ENCODE results near the gene ADAM10. TPM values are rescaled to one million over a fixed set of nuclear protein-coding genes. Genes with fewer than 3 reads are reported as not detected.

ADAM10 gene
- polyA plus RNA-seq, 1 of the 3 experiments (the other 2 are of a cell fraction) = 83.5 TPM

DNA sequence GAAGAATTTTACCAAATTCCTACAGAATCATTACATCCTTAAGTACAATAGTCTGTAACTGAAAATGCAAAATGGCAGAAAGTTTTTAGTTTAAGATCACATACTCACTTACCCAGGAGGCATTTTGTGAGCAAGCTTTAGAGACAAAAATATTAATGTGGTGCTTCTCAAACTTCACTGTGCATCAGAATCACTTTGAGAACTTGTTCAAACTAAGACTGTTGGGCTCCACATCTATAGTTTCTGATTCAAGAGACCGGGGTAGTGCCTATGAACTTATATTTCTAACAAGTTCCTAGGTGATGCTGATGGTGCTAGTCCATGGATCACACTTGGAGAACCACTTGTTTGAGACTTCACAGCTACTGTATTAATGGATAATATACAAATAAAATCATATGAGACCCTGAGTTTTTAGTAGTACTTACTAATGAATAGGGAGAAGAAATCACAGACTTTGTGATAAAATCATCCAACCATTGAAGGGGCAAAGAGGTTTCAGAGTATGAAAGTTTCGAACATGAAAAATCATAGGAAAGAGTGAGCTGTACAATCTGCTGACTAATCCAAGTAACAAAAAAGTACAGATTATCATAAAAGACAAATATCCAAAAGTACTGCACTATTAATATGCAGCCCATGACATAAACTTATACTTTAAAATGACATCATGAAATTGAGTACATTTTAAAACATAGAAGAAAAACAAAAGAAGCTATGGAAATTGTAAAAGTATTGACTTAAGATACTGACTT, 110.3 kb downstream of the ADAM10 start:
- ChIA-PET POLR2A (no interaction called here), CTCF (no interaction called here)
- no peak for TF ChIP-seq GABPA (IDR thresholded peaks at IDR 0.05; ENCODE audit: low read depth)
- no peak for TF ChIP-seq MEF2A (IDR thresholded peaks at IDR 0.05; ENCODE audit: borderline replicate concordance, low read depth)
- no peak for TF ChIP-seq TAF1 (IDR thresholded peaks at IDR 0.05; ENCODE audit: borderline replicate concordance, low read depth, low read length)
- TF ChIP-seq, protein P1, sequence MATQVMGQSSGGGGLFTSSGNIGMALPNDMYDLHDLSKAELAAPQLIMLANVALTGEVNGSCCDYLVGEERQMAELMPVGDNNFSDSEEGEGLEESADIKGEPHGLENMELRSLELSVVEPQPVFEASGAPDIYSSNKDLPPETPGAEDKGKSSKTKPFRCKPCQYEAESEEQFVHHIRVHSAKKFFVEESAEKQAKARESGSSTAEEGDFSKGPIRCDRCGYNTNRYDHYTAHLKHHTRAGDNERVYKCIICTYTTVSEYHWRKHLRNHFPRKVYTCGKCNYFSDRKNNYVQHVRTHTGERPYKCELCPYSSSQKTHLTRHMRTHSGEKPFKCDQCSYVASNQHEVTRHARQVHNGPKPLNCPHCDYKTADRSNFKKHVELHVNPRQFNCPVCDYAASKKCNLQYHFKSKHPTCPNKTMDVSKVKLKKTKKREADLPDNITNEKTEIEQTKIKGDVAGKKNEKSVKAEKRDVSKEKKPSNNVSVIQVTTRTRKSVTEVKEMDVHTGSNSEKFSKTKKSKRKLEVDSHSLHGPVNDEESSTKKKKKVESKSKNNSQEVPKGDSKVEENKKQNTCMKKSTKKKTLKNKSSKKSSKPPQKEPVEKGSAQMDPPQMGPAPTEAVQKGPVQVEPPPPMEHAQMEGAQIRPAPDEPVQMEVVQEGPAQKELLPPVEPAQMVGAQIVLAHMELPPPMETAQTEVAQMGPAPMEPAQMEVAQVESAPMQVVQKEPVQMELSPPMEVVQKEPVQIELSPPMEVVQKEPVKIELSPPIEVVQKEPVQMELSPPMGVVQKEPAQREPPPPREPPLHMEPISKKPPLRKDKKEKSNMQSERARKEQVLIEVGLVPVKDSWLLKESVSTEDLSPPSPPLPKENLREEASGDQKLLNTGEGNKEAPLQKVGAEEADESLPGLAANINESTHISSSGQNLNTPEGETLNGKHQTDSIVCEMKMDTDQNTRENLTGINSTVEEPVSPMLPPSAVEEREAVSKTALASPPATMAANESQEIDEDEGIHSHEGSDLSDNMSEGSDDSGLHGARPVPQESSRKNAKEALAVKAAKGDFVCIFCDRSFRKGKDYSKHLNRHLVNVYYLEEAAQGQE (IDR thresholded peaks at IDR 0.05; ENCODE audit: low read depth, low read length) = no peak
- no peak for TF ChIP-seq POLR2AphosphoS5 (IDR thresholded peaks at IDR 0.05; ENCODE audit: low read depth, low read length)
- TF ChIP-seq, protein P2, sequence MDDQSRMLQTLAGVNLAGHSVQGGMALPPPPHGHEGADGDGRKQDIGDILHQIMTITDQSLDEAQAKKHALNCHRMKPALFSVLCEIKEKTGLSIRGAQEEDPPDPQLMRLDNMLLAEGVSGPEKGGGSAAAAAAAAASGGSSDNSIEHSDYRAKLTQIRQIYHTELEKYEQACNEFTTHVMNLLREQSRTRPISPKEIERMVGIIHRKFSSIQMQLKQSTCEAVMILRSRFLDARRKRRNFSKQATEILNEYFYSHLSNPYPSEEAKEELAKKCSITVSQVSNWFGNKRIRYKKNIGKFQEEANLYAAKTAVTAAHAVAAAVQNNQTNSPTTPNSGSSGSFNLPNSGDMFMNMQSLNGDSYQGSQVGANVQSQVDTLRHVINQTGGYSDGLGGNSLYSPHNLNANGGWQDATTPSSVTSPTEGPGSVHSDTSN (IDR thresholded peaks at IDR 0.05) = no peak
- TF ChIP-seq, protein P3, sequence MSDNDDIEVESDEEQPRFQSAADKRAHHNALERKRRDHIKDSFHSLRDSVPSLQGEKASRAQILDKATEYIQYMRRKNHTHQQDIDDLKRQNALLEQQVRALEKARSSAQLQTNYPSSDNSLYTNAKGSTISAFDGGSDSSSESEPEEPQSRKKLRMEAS (IDR thresholded peaks at IDR 0.05; ENCODE audit: low read depth) = no peak
- TF ChIP-seq, protein P4, sequence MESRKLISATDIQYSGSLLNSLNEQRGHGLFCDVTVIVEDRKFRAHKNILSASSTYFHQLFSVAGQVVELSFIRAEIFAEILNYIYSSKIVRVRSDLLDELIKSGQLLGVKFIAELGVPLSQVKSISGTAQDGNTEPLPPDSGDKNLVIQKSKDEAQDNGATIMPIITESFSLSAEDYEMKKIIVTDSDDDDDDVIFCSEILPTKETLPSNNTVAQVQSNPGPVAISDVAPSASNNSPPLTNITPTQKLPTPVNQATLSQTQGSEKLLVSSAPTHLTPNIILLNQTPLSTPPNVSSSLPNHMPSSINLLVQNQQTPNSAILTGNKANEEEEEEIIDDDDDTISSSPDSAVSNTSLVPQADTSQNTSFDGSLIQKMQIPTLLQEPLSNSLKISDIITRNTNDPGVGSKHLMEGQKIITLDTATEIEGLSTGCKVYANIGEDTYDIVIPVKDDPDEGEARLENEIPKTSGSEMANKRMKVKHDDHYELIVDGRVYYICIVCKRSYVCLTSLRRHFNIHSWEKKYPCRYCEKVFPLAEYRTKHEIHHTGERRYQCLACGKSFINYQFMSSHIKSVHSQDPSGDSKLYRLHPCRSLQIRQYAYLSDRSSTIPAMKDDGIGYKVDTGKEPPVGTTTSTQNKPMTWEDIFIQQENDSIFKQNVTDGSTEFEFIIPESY (IDR thresholded peaks at IDR 0.05; ENCODE audit: borderline replicate concordance, low read depth) = no peak
- TF ChIP-seq NRF1 (IDR thresholded peaks at IDR 0.05; ENCODE audit: low read depth, low read length) = no peak
- no peak for TF ChIP-seq RCOR1 (IDR thresholded peaks at IDR 0.05; ENCODE audit: low read length)
- TF ChIP-seq NFIC (IDR thresholded peaks at IDR 0.05; ENCODE audit: borderline replicate concordance) = no peak
- TF ChIP-seq FOXJ3 (CRISPR knock-in tag; IDR thresholded peaks at IDR 0.05) = no peak
- no peak for TF ChIP-seq RXRA (IDR thresholded peaks at IDR 0.05; ENCODE audit: borderline replicate concordance, low read depth)
- no peak for TF ChIP-seq YY1 (IDR thresholded peaks at IDR 0.05; ENCODE audit: low read depth)
- no peak for TF ChIP-seq EP300 (IDR thresholded peaks at IDR 0.05; ENCODE audit: borderline replicate concordance in 1 of 2, low read depth in 1 of 2, low read length in 1 of 2)
- no peak for TF ChIP-seq TCF12 (IDR thresholded peaks at IDR 0.05)
- TF ChIP-seq, protein P5, sequence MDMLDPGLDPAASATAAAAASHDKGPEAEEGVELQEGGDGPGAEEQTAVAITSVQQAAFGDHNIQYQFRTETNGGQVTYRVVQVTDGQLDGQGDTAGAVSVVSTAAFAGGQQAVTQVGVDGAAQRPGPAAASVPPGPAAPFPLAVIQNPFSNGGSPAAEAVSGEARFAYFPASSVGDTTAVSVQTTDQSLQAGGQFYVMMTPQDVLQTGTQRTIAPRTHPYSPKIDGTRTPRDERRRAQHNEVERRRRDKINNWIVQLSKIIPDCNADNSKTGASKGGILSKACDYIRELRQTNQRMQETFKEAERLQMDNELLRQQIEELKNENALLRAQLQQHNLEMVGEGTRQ (IDR thresholded peaks at IDR 0.05; ENCODE audit: borderline replicate concordance, low read depth, low read length) = no peak
- TF ChIP-seq MXI1 (IDR thresholded peaks at IDR 0.05; ENCODE audit: low read depth, low read length) = no peak
- TF ChIP-seq TEAD4 (IDR thresholded peaks at IDR 0.05; ENCODE audit: borderline replicate concordance, insufficient read depth) = no peak
- Histone ChIP-seq H2AFZ (ENCODE audit: low read depth) (no peak overlapping the region), H3K9me2 (no peaks in the 10 kb centered on the region), H3F3A (replicated peaks; ENCODE audit: insufficient read depth) (peaks cover 3% of the 10 kb centered on the region), H3K79me2 (ENCODE audit: insufficient read depth) (0 out of 2 replicates have a peak, but pooled peaks cover 3% of the 10 kb centered on the region), H3K9ac (no peak overlapping the region), H3K27me3 (ENCODE audit: insufficient read depth) (no peaks in the 10 kb centered on the region), H4K20me1 (ENCODE audit: insufficient read depth) (no peaks in the 10 kb centered on the region), H3K4me2 (no peak overlapping the region), H3K36me3 (replicated peaks in 1 of 2; ENCODE audit: control insufficient read depth in 1 of 2, insufficient read depth in 2 of 2, low read length in 1 of 2) (peaks cover 33 to 45% of the 10 kb centered on the region in 2 experiments), H3K4me1 (ENCODE audit: control insufficient read depth in 1 of 2, insufficient read depth in 2 of 2, low read depth in 1 of 2, low read length in 1 of 2) (no peaks in the 10 kb centered on the region; a peak in 1 of 4 replicates), H3K27ac (ENCODE audit: low read depth in 2 of 2, low read length in 1 of 2) (no peak overlapping the region), H3K4me3 (ENCODE audit: low read depth in 2 of 2, low read length in 1 of 2) (no peak overlapping the region), H3K9me3 (no peaks in the 10 kb centered on the region)
- no peak for DNase-seq
- WGBS (ENCODE audit: low lambda C conversion rate) = 88% methylated on average over 2 of the region's 2 CpGs

All from SK-N-SH (cell line).